Activated CD4-positive, alpha-beta T cell treated with anti-CD3 and anti-CD28 coated beads for 24 hours (primary cell): ENCODE measurements around the gene HPCA.

Experiments used
- DNase-seq, 2 donors: peaks; one replicate each; pipeline ENCODE4 v3.0.0-alpha.2; 2020; ENCODE audit warnings: low read depth in 2 of 2

HPCA gene

GRCh38 chr1:32934535-32934934, 48.2 kb downstream of the HPCA start:
- no peak for DNase-seq

DNA sequence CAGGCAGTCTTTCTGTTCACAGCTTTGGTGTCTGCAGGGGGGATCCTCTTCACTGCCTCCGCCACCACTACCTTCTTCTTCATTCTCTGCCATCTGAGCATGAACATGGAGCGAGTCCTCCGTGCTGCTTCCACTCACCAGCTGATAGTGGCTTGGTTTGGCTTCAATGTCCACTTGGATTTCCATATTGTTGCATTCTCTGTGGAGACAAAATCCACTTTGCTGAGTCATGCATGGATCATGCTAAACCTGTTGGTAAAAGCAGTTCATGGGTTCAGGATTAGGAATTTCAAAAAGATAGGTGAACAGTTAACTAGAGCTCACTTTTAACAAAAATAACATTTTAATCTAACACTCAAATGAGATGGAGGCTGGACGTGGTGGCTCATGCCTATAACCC, 50.8 kb downstream of the HPCA start:
- DNase-seq, result no peak

DNA sequence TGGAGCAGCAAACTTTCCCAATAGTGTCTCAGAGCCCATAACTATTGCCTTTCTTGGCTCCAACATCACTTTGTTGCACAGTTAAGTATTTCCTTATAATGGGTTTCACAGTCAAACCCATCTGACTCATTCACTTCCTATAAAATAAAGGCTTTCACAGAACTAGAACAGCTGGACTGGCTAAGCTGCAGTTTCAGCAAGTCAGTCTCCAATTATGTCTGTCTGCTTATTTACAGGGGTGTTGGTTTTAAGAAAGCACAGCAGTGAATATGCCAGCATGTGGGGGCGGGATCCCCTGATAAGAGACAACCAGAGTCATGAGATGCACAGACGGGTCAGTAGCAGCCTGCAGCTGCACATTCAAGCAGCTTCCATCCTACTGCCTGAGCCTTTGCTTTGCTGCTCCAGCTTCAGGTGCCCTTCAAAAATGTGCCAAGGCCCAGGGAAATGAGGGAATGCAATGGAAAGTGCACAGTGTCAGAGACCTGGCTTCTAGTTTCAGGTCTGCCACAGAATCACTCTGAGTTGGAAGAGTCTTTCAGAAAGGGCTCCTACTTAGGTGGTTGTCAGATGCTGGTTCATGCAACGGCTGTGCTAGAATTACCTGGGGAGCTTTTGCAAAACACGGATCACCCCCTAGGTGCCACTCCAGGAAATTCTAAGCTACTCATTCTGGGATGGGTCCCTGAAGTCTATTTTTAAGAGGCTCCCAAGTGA, 53.5 kb downstream of the HPCA start:
- DNase-seq, result no peak

DNA sequence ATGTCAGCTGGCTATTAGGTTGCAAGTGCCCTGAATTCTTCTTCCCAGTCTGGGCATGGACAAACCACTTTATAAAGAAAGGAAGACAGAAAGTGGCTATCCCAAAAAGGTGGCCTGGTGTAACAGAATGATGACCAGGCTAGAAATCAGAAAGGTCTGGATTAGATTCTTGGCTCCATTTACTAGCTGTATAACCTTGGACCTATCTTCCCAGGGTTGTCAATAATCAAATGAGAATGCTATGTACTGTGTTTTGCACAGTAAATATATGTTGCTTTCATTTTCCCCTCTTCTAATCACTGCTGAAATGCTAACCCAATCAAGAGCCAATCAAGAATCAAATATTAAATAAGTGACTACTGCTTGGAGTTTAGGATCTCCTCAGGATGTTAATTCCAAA, 57.9 kb downstream of the HPCA start:
- no peak for DNase-seq
